ENCODE results near the gene ADD1. TPM values are rescaled to one million over a fixed set of nuclear protein-coding genes. Genes with fewer than 3 reads are reported as not detected.

The ADD1 gene
- total and polyA plus RNA-seq, 11 donors, result 179 to 275 (median 215) TPM

DNA sequence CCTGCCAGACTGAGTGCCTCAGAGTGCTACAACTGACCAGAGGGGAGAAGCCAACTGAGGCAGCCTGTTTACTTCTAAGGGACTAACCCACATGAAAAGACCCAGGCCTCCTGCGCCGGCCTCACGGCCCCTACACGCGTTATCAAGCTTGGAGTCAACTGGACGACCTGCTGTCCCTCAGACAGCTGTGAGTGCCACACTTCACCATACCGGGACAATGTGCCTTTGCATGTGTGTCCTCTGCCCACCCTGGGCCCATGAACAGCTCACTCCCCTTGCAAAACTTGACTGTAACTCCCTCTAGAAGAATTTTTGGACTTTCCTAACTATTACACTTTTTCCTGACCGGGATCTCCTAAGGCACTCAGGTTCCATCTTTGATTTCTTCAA, 117.8 kb downstream of the ADD1 start:
- TF ChIP-seq, protein P1, sequence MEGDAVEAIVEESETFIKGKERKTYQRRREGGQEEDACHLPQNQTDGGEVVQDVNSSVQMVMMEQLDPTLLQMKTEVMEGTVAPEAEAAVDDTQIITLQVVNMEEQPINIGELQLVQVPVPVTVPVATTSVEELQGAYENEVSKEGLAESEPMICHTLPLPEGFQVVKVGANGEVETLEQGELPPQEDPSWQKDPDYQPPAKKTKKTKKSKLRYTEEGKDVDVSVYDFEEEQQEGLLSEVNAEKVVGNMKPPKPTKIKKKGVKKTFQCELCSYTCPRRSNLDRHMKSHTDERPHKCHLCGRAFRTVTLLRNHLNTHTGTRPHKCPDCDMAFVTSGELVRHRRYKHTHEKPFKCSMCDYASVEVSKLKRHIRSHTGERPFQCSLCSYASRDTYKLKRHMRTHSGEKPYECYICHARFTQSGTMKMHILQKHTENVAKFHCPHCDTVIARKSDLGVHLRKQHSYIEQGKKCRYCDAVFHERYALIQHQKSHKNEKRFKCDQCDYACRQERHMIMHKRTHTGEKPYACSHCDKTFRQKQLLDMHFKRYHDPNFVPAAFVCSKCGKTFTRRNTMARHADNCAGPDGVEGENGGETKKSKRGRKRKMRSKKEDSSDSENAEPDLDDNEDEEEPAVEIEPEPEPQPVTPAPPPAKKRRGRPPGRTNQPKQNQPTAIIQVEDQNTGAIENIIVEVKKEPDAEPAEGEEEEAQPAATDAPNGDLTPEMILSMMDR (IDR thresholded peaks at IDR 0.05), result no peak
- TF ChIP-seq POLR2A (IDR thresholded peaks at IDR 0.05), result no peak
- Histone ChIP-seq H3K36me3 (peaks cover 0 to 30% (median 20%) of the 10 kb centered on the region in 9 donors), H3K27me3 (no peaks in the 10 kb centered on the region), H3K4me3 (peak overlapping the region in 7 of 12 donors; percentile 77 to 100 (median 91)), H3K9me3 (no peaks in the 10 kb centered on the region), H3K4me1 (peaks cover 4 to 30% (median 23%) of the 10 kb centered on the region in 12 donors), H3K27ac (peak overlapping the region in 1 of 12 donors; percentile 37)
- ATAC-seq (no peak), DNase-seq (no peak)
- WGBS, 4 donors, result 65 to 68% (median 67%) methylated on average over 8 of the region's 8 CpGs
- intact Hi-C loops (cut with DNase I), result loop anchor here in 4 of 10 donors (5.0 to 10.0 kb wide), 4 partner anchors 76 to 717 kb away; partner anchors contain the start of genes CFAP99 (in 3 of the 4), ZFYVE28 (in 3 of the 4), HAUS3 (in 1 of the 4) and POLN (in 1 of the 4)

- Histone ChIP-seq H3K9me3 (no peaks in the 10 kb centered on the region), H3K36me3 (peaks cover 0 to 25% (median 15%) of the 10 kb centered on the region in 9 donors), H3K4me3 (peak overlapping the region; percentile 70 to 100 (median 84)), H3K27ac (peak overlapping the region in 5 of 12 donors; percentile 37 to 90 (median 84)), H3K27me3 (no peaks in the 10 kb centered on the region), H3K4me1 (peaks cover 4 to 30% (median 23%) of the 10 kb centered on the region in 12 donors)
- intact Hi-C loops (cut with DNase I), result loop anchor here in 4 of 10 donors (2.0 to 10.0 kb wide), 5 partner anchors 27 to 717 kb away; partner anchors contain the start of genes CFAP99 (in 3 of the 4), ZFYVE28 (in 3 of the 4), HAUS3 (in 1 of the 4) and POLN (in 1 of the 4)
- 46 to 48% (median 47%) methylated on average over 14 of the region's 14 CpGs for WGBS, 4 donors
- TF ChIP-seq POLR2A (IDR thresholded peaks at IDR 0.05), result no peak
- TF ChIP-seq, protein P1 (IDR thresholded peaks at IDR 0.05), result no peak
- ATAC-seq (no peak), DNase-seq (no peak)
Measured at GRCh38 chr4:2961811-2962441, 118.3 kb downstream of the ADD1 start.

DNA sequence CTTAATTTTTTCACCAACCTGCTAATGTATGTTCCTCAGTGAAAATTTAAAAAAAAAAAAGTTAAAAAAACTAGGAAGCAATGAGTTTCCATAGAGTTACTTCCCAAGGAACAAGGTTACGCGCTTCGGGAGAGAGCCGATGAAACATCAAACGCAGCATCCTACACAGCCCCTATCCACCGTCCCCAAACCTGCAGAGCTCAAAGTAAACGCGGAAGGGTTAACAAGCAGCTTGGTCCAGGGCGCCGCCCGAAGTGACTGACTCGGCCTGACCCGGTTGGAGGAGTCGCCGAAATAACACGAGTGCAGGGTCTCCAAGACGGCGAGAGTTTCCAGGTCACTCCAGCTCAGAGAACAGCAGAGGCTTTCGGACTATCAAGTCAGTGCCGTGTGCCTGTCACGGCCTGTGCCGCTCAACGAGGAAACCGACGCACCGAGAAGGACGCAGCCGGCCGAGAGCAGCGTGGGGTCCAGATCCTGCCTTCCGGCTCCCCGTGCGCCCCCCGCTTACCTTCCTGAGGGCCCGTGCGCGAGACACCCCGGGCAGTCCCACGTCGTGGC, 119.0 kb downstream of the ADD1 start:
- TF ChIP-seq POLR2A (IDR thresholded peaks at IDR 0.05), result no peak
- TF ChIP-seq, protein P1 (IDR thresholded peaks at IDR 0.05), result no peak
- Histone ChIP-seq H3K27me3 (no peaks in the 10 kb centered on the region), H3K4me3 (peak overlapping the region; percentile 70 to 100 (median 84)), H3K36me3 (peaks cover 0 to 17% (median 8%) of the 10 kb centered on the region in 9 donors), H3K4me1 (peaks cover 4 to 30% (median 23%) of the 10 kb centered on the region in 12 donors), H3K27ac (peak overlapping the region; percentile 60 to 92 (median 85)), H3K9me3 (no peaks in the 10 kb centered on the region)
- DNase-seq (peak in 2 of 5 donors; percentile 53 to 59), ATAC-seq (peak; percentile 7 to 52 (median 36))
- WGBS, 4 donors, result 0 to 1% (median 1%) methylated on average over 15 to 40 of the region's 40 CpGs
- intact Hi-C loops (cut with DNase I), result loop anchor here in 4 of 10 donors (2.0 to 10.0 kb wide), 5 partner anchors 28 to 718 kb away; partner anchors contain the start of genes CFAP99 (in 3 of the 4), ZFYVE28 (in 3 of the 4), HAUS3 (in 1 of the 4) and POLN (in 1 of the 4)

Measured in heart left ventricle (tissue), 16 donors.